ENCODE results near the gene SORCS3. TPM values are rescaled to one million over a fixed set of nuclear protein-coding genes. Genes with fewer than 3 reads are reported as not detected.

Gene SORCS3
- total RNA-seq: under 1 TPM in 3 of 4 donors, not detected in 1; 0.12 to 0.32 (median 0.15) TPM

DNA sequence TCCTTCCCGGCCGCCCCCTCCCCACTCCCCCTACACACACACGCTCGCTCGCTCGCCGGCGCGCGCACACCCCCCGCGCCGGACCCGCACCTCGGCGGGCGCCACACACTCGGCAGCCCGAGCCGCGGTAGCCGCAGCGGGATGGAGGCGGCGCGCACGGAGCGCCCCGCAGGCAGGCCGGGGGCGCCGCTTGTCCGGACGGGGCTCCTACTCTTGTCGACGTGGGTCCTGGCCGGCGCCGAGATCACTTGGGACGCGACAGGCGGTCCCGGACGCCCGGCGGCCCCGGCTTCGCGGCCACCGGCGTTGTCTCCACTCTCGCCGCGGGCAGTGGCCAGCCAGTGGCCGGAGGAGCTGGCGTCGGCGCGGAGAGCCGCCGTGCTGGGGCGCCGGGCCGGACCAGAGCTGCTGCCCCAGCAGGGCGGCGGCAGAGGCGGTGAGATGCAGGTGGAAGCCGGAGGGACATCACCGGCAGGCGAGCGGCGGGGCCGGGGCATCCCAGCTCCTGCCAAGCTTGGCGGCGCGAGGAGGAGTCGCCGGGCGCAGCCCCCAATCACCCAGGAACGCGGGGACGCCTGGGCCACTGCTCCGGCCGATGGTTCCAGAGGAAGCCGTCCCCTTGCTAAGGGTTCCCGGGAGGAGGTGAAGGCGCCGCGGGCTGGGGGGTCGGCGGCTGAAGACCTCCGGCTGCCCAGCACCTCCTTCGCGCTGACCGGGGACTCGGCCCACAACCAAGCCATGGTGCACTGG, at the start of gene SORCS3:
Gene SORCS3 (plus strand): TSS at position 104 of the 750 bp plus-strand sequence.
- H3K4me3 ChIP-seq (ENCODE audit: low read depth, poor library complexity, severe bottlenecking): no peak within 1 kb of the TSS
- 0 to 3% methylated on average over 5 to 22 of the region's 96 CpGs for WGBS, 2 donors
- intact Hi-C loops (cut with DNase I; ENCODE audit: low total_unique reads): no loop called here
- TF ChIP-seq POLR2A (IDR thresholded peaks at IDR 0.05): no peak
- TF ChIP-seq, protein P1, sequence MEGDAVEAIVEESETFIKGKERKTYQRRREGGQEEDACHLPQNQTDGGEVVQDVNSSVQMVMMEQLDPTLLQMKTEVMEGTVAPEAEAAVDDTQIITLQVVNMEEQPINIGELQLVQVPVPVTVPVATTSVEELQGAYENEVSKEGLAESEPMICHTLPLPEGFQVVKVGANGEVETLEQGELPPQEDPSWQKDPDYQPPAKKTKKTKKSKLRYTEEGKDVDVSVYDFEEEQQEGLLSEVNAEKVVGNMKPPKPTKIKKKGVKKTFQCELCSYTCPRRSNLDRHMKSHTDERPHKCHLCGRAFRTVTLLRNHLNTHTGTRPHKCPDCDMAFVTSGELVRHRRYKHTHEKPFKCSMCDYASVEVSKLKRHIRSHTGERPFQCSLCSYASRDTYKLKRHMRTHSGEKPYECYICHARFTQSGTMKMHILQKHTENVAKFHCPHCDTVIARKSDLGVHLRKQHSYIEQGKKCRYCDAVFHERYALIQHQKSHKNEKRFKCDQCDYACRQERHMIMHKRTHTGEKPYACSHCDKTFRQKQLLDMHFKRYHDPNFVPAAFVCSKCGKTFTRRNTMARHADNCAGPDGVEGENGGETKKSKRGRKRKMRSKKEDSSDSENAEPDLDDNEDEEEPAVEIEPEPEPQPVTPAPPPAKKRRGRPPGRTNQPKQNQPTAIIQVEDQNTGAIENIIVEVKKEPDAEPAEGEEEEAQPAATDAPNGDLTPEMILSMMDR (IDR thresholded peaks at IDR 0.05): no peak
- no peak for DNase-seq (ENCODE audit: low spot score in 2 of 2)

DNA sequence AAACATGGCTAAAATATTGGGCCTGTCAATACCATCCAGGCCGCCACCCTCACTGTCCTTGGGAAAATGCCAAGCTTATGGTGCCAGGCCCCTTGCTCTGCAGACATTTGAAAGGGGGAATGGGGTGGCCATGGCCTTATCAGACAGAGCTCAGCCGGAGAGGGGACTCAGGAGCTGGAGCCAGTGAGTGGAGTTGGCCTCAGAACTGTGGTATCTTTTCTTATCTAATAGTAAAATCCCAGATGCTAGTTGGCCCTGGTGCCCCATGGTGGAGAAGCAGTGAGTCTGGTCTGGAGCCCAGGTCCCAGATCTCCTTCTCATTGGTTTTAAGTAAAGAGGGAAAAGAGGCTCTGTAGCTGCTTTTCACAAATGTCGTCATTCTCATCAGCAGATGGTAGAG, 49.6 kb upstream of the SORCS3 start:
- TF ChIP-seq, protein P1 (IDR thresholded peaks at IDR 0.05): no peak
- TF ChIP-seq POLR2A (IDR thresholded peaks at IDR 0.05): no peak
- no peak overlapping the region for H3K4me3 ChIP-seq (ENCODE audit: low read depth, poor library complexity, severe bottlenecking)
- DNase-seq (ENCODE audit: low spot score in 2 of 2): no peak
- 81 to 85% methylated on average over 3 of the region's 3 CpGs for WGBS, 2 donors
- intact Hi-C loops (cut with DNase I; ENCODE audit: low total_unique reads): no loop called here

DNA sequence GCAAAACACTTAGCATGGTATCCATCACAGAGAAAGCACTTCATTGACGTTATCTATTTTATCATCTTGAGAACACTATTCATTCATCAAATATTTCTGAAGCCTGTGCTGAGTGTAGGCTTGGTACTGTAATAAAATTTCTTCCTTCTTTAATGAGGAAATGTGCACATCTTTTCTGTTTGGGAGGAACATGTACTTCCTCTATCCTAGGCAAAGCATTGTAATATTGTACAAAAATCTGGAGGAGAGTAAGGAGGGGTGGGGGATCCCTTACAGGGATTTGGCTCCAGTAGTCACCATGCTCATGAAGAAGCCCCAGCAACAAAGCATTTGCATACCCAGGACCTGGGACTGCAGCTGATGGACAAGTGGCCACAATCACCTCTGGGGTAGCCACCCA, 39.9 kb upstream of the SORCS3 start:
- intact Hi-C loops (cut with DNase I; ENCODE audit: low total_unique reads): no loop called here
- no peak for TF ChIP-seq POLR2A (IDR thresholded peaks at IDR 0.05)
- TF ChIP-seq, protein P1 (IDR thresholded peaks at IDR 0.05): no peak
- WGBS, 2 donors: 53 to 59% methylated on average over 1 of the region's 1 CpG
- H3K4me3 ChIP-seq (ENCODE audit: low read depth, poor library complexity, severe bottlenecking): no peak overlapping the region
- no peak for DNase-seq (ENCODE audit: low spot score in 2 of 2)

DNA sequence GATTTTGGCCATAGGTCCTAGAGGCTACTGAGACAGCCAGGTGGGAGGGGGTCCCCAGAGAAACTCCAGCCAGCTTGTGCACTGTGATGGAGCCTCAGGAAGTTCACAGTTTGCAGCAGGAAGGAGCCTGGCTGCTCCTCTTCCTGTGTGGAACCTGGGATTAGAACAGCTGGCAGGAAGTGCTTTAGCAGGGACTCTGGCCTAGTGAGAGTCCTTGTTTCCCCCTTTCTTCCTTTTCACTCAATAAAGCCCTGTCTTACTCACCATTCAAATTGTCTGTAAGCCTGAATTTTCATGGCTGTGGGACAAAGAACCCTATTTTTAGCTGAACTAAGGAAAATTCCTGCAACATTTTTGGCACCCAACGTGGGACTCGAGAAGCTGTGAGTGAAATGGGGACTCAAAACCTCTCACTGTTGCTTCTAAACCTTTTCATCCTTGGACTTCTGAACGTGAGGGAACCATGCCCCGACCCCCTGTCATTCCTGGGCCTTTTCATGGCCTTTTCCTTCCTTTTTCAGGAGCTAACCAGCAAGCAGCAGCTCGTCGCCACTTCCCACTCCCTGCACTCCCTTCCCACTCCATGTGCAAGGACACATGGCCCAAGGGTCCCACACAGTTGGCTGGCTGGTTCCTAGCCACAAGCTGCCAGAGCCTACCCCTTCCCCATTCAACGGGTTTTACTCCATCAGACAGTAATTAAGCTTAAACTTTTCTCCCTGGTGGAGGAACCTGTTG, 32.8 kb upstream of the SORCS3 start:
- WGBS, 2 donors: 70 to 77% methylated on average over 7 of the region's 7 CpGs
- intact Hi-C loops (cut with DNase I; ENCODE audit: low total_unique reads): no loop called here
- no peak overlapping the region for H3K4me3 ChIP-seq (ENCODE audit: low read depth, poor library complexity, severe bottlenecking)
- no peak for DNase-seq (ENCODE audit: low spot score in 2 of 2)
- TF ChIP-seq, protein P1 (IDR thresholded peaks at IDR 0.05): no peak
- TF ChIP-seq POLR2A (IDR thresholded peaks at IDR 0.05): no peak

DNA sequence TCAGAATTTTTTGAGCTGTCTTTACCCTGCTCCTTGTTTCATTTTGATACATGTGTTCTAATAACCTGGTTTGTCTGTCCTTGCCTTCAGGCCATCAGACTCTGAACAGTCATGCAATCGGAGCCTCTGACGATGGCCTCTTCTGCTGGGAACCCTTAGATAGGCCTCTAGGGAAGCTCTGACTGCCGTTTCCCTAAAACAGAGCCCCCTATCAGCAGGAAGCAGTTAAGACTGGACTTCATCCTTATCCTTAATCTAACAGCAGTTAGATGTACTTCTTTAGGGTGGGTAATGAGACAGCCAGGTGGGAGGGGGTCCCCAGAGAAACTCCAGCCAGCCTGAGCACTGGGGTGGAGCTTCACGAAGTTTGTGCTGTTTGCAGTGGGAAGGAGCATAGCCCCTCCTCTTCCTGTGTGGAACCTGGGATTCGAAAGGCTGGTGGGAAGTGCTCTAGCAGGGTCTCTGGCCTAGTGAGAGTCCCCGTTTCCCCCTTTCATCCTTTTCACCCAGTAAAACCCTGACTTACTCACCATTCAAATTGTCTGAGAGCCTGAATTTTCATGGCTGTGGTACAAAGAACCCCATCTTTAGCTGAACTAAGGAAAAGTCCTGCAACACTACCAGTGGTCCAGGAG, 28.4 kb upstream of the SORCS3 start:
- intact Hi-C loops (cut with DNase I; ENCODE audit: low total_unique reads): no loop called here
- H3K4me3 ChIP-seq (ENCODE audit: low read depth, poor library complexity, severe bottlenecking): no peak overlapping the region
- no peak for TF ChIP-seq POLR2A (IDR thresholded peaks at IDR 0.05)
- WGBS, 2 donors: 48% methylated on average over 6 of the region's 6 CpGs
- no peak for DNase-seq (ENCODE audit: low spot score in 2 of 2)

DNA sequence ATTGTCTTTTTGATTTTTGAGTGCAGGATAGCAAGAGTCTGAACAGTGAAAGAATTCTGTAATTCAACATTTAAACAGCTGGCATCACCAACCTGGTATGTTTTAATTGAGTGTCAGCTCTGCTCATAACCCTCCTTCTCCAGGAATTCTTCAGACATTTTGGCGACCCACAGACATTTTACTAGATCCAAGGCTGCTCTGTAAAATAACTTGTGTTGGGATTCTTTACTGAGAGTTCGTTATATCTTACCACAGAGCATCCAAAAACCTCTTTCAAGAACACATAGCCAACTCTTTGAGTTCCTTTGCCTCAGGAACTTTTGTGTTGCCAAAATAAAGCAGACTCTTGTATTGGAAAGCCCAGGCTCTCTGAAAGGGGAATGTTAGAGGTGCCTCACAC, 27.7 kb upstream of the SORCS3 start:
- no peak for DNase-seq (ENCODE audit: low spot score in 2 of 2)

More for the DNA sequence above, 27.7 kb upstream of the SORCS3 start:
- no peak overlapping the region for H3K4me3 ChIP-seq (ENCODE audit: low read depth, poor library complexity, severe bottlenecking)
- 57 to 62% methylated on average over 2 of the region's 2 CpGs for WGBS, 2 donors
- TF ChIP-seq POLR2A (IDR thresholded peaks at IDR 0.05): no peak
- TF ChIP-seq, protein P1 (IDR thresholded peaks at IDR 0.05): no peak
- intact Hi-C loops (cut with DNase I; ENCODE audit: low total_unique reads): no loop called here

All from lower leg skin (tissue), 4 donors.